Stimulated activated CD8-positive, alpha-beta memory T cell treated with anti-CD3 and anti-CD28 coated beads, Interleukin-2, amount 100 ng/mL, for 48 hours (primary cell): ENCODE data around the gene AKAP6.
"Not testable (repeated sequence)": the region's sequence is repeated elsewhere in the genome, so short reads cannot be mapped to it uniquely, and the experiment has no call there.

Experiments
- DNase-seq, 2 donors: peaks; one replicate each; pipeline ENCODE4 v3.0.0-alpha.2; 2020; ENCODE audit warnings: low read depth in 2 of 2

The AKAP6 gene

DNA sequence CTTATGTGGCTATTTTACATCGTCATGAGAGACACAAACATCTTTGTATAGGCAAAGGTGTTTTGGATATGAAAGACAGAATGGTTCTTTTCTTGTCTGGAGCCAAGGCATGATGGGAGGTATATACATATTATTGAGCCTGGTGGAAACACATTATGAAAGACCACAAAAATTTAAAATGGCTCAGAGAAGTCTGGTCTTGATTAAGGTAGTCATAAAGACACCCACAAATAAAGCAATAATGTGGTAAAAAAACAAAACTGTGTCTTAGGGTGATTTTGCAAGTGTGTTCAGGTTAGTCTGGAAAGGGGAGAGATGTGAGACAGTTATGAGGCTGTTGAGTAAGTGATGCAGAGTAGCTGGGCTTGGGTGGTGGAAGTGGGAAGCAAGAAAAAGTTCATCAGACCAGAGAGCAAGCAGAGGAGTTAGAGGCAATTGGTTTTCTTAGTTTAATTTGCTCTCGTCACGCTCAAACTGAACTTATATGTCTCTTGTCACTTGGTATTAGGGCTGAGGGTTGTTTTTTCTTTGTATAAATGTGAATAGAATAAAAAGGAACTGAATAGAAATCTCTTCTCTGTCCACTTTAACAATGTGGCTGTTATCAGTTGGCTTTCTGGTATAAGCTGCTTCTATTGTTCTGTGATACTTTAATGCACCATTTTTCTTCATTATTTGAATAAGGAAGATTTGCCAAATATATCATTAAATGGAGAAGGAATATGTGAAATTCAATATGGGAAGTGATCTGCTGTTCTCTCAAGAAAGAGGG, 115.0 kb downstream of the AKAP6 start:
- DNase-seq, result no peak

DNA sequence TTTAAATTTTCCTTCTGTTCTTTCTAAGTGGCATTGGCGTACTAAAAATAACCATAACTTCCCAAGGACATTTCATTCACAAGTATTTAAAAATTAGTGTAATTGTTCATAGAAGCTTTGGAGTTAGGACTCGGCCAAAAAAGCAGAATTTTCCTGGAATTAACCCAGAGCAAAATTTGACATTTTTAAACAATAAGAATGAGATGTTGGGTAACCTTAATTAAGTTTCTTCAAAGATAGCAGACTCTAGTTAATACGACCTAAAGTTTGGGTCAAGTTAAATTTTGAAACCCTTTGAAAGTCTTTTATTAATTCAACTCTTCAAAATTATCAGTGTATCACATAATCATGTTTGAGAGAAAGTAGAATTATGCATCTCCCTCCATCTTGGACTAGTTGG, 118.3 kb downstream of the AKAP6 start:
- no peak for DNase-seq

DNA sequence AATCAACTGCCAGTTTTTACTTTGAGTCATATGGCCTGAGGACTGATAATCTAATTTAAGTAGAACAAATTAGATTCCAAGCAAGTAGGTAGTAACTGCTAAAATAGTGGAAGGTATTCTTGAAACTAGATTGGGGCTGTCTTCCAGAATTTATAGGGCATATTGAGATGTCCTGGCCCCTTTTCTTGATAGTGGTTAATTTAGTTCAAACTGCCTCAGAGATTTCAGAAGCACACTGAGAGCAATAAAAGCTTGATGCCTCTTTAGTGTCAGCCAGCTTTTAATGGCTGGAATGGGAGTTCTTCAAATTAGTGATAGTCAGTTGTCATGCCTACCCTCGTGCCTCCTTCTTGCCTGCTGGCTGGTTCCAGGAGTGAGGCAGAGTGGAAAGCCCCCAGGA, 120.5 kb downstream of the AKAP6 start:
- DNase-seq, result no peak

DNA sequence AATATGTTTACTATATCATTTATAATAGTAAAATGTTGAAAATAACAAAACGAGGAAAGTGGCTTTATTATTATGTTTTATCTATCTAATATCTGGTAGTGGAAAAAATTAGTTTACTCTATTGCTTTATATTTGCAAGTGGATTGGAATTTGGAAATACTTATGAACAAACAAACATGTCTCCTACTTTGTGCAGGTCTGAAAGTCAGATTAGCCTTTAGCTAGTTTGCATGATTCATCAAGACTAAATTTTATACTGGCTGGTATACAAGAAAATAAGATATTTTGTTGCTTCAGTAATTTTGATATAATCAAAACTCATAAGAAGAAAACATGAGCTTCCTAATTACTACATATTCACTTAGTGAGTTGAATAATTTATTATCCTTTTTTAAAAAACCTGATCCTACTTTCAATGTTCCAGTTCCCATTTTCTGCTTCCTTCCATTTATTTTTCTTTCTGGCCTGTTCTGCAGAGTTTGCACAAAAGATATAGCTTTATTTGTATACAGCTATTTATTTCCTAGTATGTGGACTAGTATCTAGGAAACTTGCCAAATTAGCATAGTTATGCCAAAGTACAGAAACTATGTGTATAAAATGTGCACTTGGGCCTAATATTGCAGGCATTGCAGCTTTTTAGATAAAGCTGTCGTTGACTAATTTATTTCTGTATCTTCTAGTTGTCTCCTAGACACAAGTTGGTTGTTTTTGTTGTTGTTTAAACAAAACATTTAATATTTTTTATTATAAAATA, 122.0 kb downstream of the AKAP6 start:
- DNase-seq, result no peak

DNA sequence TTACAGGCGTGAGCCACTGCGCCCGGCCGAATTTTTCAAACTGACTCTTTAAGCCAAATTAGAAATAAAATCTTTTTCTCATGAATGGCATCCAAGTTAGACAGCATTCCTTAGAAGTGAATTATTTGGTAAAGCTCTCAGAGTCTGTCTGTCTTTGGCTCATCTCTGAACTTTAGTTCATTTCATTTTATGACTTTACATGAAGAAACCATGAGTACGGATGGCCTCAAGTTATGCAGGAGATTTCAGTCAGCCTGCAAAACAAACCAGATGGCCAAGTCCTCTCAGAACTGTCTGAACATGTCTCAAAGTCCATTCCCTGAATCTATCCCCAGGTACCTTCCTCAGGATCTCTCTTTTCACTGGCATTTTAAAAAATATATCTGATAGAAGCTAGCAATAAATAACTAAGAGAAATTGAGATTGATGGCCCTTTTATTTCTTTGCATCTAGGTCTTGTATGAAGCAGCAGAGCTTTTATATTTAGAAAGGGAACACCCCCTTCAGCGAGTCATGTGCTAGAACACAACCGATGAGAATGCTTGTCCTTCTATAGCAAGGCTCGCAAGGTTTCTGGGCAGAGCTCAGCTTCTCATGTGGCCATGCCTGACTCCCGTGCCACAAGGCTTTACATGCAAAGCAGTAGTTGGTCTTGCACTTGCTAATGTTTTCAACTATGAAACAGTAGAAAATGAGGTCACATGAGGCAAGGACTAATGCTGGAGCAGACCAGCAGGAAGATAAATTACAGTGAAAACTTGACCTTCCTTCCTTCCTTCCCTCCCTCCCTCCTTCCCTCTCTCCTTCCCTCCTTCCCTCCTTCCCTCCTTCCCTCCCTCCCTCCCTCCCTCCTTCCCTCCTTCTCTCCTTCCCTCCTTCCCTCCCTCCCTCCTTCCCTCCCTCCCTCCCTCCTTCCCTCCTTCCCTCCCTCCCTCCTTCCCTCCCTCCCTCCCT, 125.0 kb downstream of the AKAP6 start:
- no peak for DNase-seq

DNA sequence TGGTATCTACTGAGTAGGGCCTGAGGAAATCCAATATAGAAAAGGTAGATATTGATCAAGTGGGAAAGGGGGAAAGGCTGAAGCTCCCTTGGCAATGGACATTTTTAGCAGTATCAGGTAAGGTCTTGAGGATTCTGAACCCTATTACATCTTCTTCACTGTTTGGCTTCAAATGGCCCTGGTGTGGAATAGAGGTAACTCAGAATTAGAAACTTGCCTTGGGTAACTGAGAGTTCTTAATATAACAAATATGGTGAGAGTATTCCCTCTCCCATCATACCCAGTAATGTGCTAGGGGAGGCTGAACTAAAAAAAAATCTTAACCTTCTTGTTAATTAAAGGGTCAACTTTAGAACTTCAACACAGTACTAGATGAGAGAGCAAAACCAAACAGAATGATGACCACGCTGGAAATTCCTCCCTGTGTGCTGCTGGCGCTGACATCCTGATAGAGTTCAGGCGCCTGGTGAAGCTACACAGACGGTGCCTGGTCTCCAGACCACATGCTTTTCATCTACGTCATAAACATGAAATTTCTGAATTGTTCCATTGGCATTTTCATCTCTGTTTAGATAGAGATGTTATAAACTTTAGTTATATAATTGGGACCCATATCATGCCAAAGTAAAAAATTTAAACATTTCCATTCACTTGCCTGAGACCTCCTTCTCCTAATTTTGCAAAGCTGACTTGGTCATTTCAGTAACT, 128.3 kb downstream of the AKAP6 start:
- no peak for DNase-seq

DNA sequence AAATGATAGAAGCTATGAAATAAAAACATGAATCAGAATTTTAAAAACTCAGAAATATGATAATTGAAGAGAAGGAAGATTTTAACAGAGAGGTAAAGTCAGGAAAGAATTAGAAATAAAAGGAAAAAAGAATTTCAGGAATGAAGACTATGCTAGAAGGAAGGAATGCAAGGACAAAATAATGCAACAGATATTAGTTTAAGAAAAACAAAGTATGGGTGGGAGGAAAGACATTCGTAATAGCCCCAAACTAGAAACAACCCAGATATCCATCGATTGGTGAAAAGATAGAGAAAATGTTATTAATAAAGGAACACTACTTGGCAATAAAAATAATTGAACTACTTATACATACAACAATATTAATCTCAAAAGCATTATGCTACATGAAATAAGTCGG, 129.6 kb downstream of the AKAP6 start:
- DNase-seq, result no peak

DNA sequence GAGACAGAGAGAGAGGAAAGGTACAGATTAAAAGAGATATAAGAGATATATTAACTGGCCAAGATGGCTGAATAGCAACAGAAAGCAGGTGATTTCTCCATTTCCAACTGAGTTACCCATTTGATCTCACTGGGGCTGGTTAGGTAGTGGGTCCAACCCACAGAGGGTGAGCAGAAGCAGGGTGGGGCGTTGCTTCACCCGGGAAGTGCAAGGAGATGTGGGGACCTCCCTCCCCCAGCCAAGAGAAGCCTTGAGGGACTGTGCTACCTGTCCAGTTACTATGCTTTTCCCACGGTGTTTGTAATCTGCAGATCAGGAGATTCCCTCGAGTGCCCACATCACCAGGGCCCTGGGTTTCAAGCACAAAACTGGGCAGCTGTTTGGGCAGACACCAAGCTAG, 131.2 kb downstream of the AKAP6 start:
- DNase-seq, result no peak

DNA sequence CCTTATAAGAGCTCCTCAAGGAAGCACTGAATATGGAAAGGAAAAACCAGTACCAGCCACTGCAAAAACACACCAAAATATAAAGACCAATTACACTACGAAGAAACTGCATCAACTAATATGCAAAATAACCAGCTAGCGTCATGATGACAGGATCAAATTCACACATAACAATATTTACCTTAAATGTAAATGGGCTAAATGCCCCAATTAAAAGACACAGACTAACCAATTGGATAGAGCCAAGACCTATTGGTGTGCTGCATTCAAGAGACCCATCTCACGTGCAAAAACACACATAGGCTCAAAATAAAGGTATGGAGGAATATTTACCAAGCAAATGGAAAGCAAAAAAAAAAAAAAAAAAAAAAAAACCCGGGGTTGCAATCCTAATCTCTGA, 133.5 kb downstream of the AKAP6 start:
- DNase-seq, result not testable (repeated sequence)

DNA sequence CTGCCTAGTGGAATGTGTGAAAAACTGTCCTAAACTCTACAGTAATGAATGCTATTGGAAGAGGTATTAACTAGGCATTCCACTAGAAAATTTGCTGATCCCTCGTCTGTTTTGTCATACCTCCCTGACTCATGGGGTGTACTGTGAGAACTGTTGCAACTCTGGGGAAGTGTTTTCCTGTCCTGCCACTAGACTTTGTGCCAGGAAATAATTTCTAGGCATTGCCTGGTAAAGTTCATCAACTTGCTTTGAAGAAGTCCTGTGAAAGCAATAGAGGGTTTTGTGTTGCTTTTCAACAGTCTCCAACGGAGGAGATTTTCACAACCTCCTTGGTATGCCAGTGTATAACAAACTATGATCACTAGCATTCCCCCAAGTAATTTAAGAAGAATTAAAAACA, 139.9 kb downstream of the AKAP6 start:
- DNase-seq, result no peak

DNA sequence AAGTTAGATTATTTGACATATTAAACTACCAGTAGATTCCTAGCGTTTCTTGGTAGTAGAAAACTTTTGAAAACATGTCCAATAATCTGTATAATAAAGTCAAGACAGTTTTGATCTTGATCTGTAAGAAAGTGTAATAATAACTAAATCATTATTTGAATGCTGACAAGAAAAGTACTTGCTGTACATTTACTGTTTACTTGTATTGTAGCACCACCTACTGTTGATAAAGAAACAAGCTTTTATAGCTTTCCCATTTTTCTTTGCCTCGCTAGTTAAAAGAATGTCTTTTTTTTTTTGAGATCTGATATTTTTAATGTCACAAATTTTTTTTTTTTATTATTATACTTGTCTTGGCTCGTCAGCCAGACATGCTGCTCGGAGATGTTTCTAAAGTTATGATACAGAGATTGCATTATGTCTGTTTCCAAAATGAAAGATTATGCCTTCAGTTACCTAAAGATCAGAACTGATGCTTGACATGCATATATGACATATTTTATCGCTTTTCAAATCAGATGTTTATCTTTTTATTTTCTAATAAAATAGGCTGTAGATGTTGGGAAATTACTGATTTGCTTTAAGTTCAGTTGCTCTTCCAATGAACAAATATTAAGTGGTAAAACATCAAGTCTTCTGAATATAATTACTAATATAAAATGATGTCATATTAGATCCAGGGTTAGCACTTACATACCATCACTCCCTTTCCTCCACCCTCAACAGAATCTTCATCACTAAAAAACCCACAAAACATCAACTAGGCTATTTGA, 140.5 kb downstream of the AKAP6 start:
- no peak for DNase-seq

DNA sequence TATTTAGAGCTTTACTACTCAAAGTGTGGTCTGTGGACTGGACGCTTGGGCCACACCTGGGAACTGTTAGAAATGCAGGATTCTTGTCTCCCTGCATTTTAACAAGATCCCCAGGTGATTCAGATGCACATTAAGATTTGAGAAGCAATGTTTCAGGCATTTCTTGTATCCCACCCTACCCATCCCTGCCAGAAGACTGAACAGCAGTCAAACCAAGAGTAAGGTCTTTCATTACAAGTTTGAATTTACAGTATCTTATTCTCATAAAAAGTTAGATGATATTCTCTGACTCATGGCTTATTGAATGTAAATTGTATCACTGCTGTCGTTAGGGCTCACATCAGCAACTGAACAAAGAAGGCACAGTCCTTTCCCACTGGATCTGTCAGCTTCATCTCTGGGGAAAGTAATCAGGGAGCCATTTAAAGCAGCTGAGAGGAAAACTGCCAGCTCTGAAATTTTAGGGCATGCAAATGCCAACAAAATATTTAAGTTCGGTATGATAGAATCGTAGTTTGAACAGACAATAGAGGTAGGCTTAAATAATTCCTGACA, 141.1 kb downstream of the AKAP6 start:
- no peak for DNase-seq

DNA sequence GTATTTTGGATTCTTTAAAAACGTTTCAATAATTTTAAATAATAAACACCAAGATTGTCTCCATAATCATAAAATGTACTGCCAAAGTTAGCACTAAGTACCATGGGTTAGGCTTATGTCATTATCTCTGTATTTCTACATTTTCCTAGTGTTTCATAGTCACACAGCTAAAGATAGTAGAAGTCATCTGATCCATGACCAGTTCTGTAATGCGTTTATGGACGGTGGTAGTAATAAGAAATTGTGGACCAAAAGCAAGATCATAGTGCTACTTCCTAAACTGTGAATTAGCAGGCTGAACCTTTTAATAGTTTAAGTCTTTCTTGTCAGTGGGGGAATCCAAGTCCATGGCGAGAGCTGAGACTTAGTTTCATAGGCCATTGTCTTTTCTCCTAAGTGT, 142.1 kb downstream of the AKAP6 start:
- DNase-seq, result no peak

DNA sequence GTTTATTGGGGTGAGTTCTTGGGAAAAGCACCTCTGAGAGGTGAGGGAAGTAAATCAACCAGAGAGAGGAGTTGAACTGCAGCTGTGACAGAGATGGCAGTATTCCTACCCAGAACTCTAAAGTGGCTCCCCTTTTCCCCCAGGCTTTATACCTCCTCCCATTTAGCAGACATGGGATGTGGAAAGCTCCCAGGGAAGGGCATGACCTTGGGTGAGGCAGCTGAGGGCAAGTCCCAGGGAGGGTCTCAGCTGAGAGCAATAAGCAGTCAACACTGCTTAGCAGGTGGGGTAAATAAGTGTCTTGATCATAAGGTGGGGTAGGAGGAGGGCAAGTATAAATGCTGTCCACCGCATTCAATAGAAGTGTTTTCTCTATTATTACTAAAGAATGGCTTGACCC, 143.0 kb downstream of the AKAP6 start:
- DNase-seq, result no peak

DNA sequence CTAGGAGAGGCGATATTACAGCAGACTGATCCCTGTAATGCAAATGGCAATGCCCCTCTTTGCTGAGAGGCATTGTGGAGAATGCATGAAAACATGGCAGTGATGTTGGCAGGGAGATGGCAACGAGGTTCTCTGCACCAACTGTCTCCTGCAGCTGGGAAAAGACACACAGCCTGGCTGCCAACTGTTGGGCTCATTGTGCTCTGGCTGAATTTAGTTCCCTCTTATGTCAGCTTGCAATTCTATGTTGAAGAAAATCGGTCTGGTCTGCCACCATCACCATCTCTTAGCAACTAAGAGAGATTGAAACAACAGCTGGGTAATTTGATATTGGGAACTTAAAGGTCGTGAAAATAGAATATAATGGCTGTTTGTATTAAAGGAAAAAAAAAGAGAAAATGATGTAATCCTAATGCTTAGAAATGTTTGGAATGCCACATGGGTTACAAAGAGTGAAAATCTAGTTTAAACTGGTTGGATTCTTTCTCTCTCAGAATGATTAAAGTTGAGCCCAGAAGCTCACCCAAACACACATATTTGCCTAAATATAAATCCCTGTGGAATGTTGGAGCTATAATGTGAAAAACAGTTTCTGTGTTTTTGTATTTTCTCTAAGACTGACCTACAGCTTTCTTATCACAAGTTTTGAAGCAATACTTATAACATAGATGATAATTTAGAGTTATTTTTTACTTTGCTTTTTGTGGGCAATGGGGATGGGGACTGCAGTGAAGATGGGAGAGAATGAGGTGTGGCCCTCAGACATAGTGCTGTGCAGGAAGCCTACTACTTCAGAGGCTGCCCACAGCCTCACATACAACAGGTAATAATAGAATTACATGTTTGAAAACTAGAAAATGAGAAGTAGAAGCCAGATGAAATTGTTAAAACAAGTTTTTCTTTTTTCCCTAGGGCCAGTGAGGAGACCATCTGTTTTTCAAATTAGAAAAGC, 143.7 kb downstream of the AKAP6 start:
- no peak for DNase-seq

DNA sequence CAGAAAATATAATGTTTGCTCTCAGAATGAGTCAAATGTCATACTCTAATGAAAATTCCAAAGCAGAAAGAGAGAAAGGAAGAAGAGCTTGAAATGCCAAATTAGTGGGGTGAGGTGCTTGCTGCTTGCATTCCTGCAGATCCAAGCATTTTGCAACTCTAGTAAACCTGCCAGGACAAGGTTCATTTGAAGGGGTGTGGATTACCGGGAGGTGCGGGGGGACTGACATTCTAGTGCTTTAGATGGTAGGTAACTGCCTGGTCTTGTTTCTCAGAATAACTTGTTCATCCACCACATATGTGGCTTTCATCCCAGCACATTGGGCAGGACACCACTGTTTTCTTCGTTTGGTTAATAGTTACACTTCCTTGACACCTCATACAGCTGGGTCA, 144.4 kb downstream of the AKAP6 start:
- no peak for DNase-seq

DNA sequence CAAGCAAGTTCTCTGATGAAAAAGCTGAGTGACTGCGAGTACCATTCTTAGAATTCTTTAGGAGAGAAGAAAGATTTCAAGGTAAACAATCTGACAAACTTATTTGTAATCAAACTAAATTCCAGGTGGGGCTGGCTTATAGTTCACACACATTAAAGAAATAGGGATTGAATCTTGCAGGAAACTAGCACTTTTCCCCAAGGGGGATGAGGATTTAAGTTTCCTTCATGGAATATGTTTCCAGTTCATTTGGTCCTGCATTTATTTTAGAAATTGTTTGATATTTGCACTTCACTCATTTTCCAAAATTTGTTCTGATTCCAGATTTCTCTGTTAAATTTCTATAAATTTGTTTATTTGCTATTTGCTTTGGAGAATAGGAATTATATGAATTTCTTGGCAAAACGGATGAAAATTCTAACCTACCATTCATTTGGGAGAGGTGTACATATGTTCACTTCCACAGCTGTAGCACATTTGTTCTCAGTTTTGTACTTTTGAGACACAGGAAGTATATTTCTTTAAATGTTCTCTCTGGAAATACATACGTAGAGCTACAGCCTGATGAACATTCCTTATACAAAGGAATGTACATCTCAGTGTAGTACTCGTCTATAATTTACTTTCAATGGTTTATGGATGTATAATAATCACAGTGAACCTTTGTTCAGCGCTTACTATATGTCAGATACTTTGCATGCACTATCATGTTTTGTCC, 145.5 kb downstream of the AKAP6 start:
- DNase-seq, result no peak

DNA sequence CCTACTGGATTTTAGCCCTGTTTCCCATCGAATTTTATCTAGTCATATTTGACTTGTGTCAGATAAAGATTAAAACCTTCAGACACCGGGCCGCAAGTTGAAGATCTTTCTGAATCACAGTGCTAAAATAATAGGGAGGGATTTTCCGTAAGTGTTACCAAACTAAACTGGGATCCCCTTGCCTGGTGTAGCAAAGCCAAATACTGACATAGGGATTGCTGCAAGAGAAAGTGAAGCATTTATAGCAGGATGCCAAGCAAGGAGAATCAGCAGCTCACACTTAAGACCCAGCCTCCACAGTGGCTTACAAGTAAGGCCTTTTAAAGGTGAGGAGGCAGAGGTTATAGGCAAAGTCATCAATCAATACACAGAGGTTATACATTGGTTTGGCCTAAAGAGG, 147.4 kb downstream of the AKAP6 start:
- no peak for DNase-seq

DNA sequence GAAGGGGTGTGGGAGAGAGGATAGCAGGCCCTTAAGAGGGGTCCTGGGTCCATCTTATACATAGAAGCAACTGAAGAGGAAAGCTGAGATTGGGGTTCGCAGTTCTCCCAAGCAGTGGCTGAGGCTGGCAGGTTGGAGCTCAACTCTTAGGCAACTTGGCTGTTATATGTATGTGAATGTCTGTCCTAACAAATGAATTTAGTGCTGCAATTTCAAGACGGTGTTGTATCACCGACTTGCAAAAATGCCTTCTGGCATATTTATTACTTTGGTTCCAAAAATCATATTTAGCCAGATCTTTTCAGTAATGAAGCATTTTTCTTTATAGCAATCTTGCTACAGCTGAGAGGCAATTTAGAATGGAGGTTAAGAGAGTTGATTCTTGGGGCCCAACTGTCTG, 148.3 kb downstream of the AKAP6 start:
- no peak for DNase-seq
